OCI-LY1 (cell line): Measurements from ENCODE around the gene ZBTB45.
A peak's percentile ranks its signal among the peaks of the same experiment; 100 is the strongest.

Experiments
- H2AFZ ChIP-seq: fragments of 200-600 bp; sonication (generic), shearing (Covaris generic); 2 replicates; pipeline ENCODE4 v1.6.0; 2014; ENCODE audit warnings: antibody characterized with exemption, mild to moderate bottlenecking, low read length
- H3F3A ChIP-seq: fragments of 200-600 bp; sonication (generic), shearing (Covaris generic); 2 replicates; pipeline ENCODE4 v1.6.0; 2014; ENCODE audit warnings: mild to moderate bottlenecking, antibody characterized with exemption, low read length, moderate library complexity; ENCODE audit not compliant: insufficient read depth
- H3K27ac ChIP-seq: fragments of 200-600 bp; sonication (generic); 2 replicates; pipeline ENCODE4 v1.5.1; 2014; ENCODE audit warnings: low read length, mixed run types, mild to moderate bottlenecking, low read depth; ENCODE audit not compliant: poor library complexity, severe bottlenecking
- H3K27me3 ChIP-seq: fragments of 200-600 bp; sonication (generic); 2 replicates; pipeline ENCODE4 v1.6.0; 2014; ENCODE audit warnings: antibody characterized with exemption, mild to moderate bottlenecking, low read length, moderate library complexity; ENCODE audit not compliant: insufficient read depth
- H3K36me3 ChIP-seq: fragments of 200-600 bp; sonication (generic); 2 replicates; pipeline ENCODE4 v1.6.1; 2014; ENCODE audit warnings: mild to moderate bottlenecking, antibody characterized with exemption, low read length, moderate library complexity, mixed read lengths; ENCODE audit not compliant: insufficient read depth
- H3K4me1 ChIP-seq: fragments of 200-600 bp; sonication (generic); 2 replicates; pipeline ENCODE4 v1.5.1; 2014; ENCODE audit warnings: mild to moderate bottlenecking, low read length, moderate library complexity; ENCODE audit not compliant: insufficient read depth, severe bottlenecking
- H3K4me2 ChIP-seq: fragments of 200-600 bp; sonication (generic), shearing (Covaris generic); 2 replicates; pipeline ENCODE4 v1.6.1; 2014; ENCODE audit warnings: low read length
- H3K4me3 ChIP-seq: fragments of 200-600 bp; sonication (generic); 2 replicates; pipeline ENCODE4 v1.5.1; 2014; ENCODE audit warnings: low read length, low read depth, mild to moderate bottlenecking, mixed read lengths; ENCODE audit not compliant: poor library complexity, severe bottlenecking
- H3K79me2 ChIP-seq: fragments of 200-600 bp; shearing (Covaris generic); 2 replicates; pipeline ENCODE4 v1.6.1; 2016; ENCODE audit warnings: mixed run types, low read length, mixed read lengths; ENCODE audit not compliant: insufficient read depth
- H3K9ac ChIP-seq: fragments of 200-600 bp; sonication (generic), shearing (Covaris generic); 2 replicates; pipeline ENCODE4 v1.6.1; 2014; ENCODE audit warnings: mild to moderate bottlenecking, low read length, mixed read lengths
- H3K9me2 ChIP-seq: fragments of 200-600 bp; sonication (generic), shearing (Covaris generic); 2 replicates; pipeline ENCODE4 v1.6.1; 2014; ENCODE audit warnings: low read depth, mild to moderate bottlenecking, low read length, mixed read lengths
- H3K9me3 ChIP-seq: fragments of 200-600 bp; shearing (Covaris generic); 2 replicates; pipeline ENCODE4 v1.6.1; 2014; ENCODE audit warnings: low read length, mixed read lengths
- H4K20me1 ChIP-seq: fragments of 200-600 bp; sonication (generic), shearing (Covaris generic); 2 replicates; pipeline ENCODE4 v1.6.0; 2016; ENCODE audit warnings: mild to moderate bottlenecking, low read length; ENCODE audit not compliant: insufficient read depth
- CTCF ChIP-seq: fragments of 200-600 bp; sonication (generic), shearing (Covaris generic); IDR thresholded peaks from 2 replicates; pipeline ENCODE4 v1.5.1; 2017; ENCODE audit warnings: mild to moderate bottlenecking, antibody characterized with exemption, low read length, moderate library complexity, mixed read lengths
- EZH2 ChIP-seq: fragments of 200-600 bp; sonication (generic), shearing (Covaris generic); IDR thresholded peaks from 2 replicates; pipeline ENCODE4 v1.8.0; 2017; ENCODE audit warnings: borderline replicate concordance, mixed run types, mild to moderate bottlenecking, antibody characterized with exemption, low read length, moderate library complexity, mixed read lengths

ZBTB45 gene

GRCh38 chr19:58559275-58560006 is 39.8 kb upstream of the ZBTB45 start:
- Histone ChIP-seq H3K4me1 (peaks cover 70% of the 10 kb centered on the region), H2AFZ (no peak overlapping the region), H3K9me3 (no peaks in the 10 kb centered on the region), H3K4me3 (peak overlapping the region; percentile 91), H3K27me3 (no peaks in the 10 kb centered on the region), H3K9me2 (no peaks in the 10 kb centered on the region), H3K9ac (peak overlapping the region; percentile 99), H3K4me2 (peak overlapping the region; percentile 96), H3K79me2 (peaks cover 19% of the 10 kb centered on the region), H3F3A (peaks cover 15% of the 10 kb centered on the region), H3K36me3 (peaks cover 22% of the 10 kb centered on the region; the same call in 1 of the 2 replicates), H3K27ac (peak overlapping the region; percentile 99), H4K20me1 (no peaks in the 10 kb centered on the region)
- TF ChIP-seq CTCF (no peak), EZH2 (no peak)

- H3K36me3 ChIP-seq, result peaks cover 23% of the 10 kb centered on the region; the same call in 1 of the 2 replicates
- peaks cover 13% of the 10 kb centered on the region for H3F3A ChIP-seq
- peak overlapping the region; percentile 91 for H3K4me3 ChIP-seq
- peaks cover 19% of the 10 kb centered on the region for H3K79me2 ChIP-seq
- no peaks in the 10 kb centered on the region for H3K9me2 ChIP-seq
- H2AFZ ChIP-seq, result no peak overlapping the region
- no peaks in the 10 kb centered on the region for H3K27me3 ChIP-seq
- H3K9ac ChIP-seq, result peak overlapping the region; percentile 99
- no peaks in the 10 kb centered on the region for H4K20me1 ChIP-seq
- TF ChIP-seq EZH2, result no peak
- no peak for TF ChIP-seq CTCF
- H3K27ac ChIP-seq, result peak overlapping the region; percentile 99
- peak overlapping the region; percentile 96 for H3K4me2 ChIP-seq
- peaks cover 74% of the 10 kb centered on the region for H3K4me1 ChIP-seq
- no peaks in the 10 kb centered on the region for H3K9me3 ChIP-seq
Observed at GRCh38 chr19:58558623-58559274, 39.1 kb upstream of the ZBTB45 start.

GRCh38 chr19:58558066-58558622 is 38.5 kb upstream of the ZBTB45 start, which contains the start of gene UBE2M:
UBE2M (minus strand) TSS chr19:58558611; CDS start chr19:58558381, 230 bp downstream.
- Histone ChIP-seq H3K79me2 (peaks cover 19% of the 10 kb centered on the region), H4K20me1 (no peaks in the 10 kb centered on the region), H3K4me1 (peaks cover 73% of the 10 kb centered on the region), H3K9me2 (no peaks in the 10 kb centered on the region), H3F3A (peaks cover 13% of the 10 kb centered on the region), H3K4me2 (peak within 1 kb of the TSS; percentile 96), H3K9ac (peak within 1 kb of the TSS; percentile 99), H3K36me3 (peaks cover 26% of the 10 kb centered on the region; the same call in 1 of the 2 replicates), H3K27ac (peak within 1 kb of the TSS; percentile 99), H3K4me3 (peak within 1 kb of the TSS; percentile 91), H3K9me3 (no peaks in the 10 kb centered on the region), H3K27me3 (no peaks in the 10 kb centered on the region), H2AFZ (no peak within 1 kb of the TSS)
- TF ChIP-seq CTCF, result no peak
- no peak for TF ChIP-seq EZH2
